OCI-LY7 (cell line): ENCODE results near the gene WDR77. TPM values are rescaled to one million over a fixed set of nuclear protein-coding genes. Genes with fewer than 3 reads are reported as not detected.

Source experiments
- BruUV-seq: library from RNA; stranded (reverse); fragments of 400-500 nt; replicated peaks from 2 replicates; lab custom pipeline; 2021; lab: Mats Ljungman, UMichigan
- CTCF ChIA-PET: fragments of 300-600 bp; sonication (Branson Sonifier 250); formaldehyde crosslinking; loops from one replicate; lab custom pipeline; 2022; ENCODE audit warnings: antibody characterized with exemption; ENCODE audit not compliant: unreplicated experiment; lab: Charles Lee
- POLR2A ChIA-PET: fragments of 300-600 bp; sonication (Branson Sonifier 250); formaldehyde crosslinking; loops from one replicate; lab custom pipeline; 2022; ENCODE audit warnings: antibody characterized with exemption; lab: Charles Lee
- DNase-seq: peaks from one replicate; pipeline ENCODE4 v3.0.0-alpha.2; 2015; ENCODE audit warnings: low spot score
- H2AFZ ChIP-seq: fragments of 200-600 bp; sonication (generic), shearing (Covaris generic); 2 replicates; pipeline ENCODE4 v1.6.1; 2014; ENCODE audit warnings: mild to moderate bottlenecking, antibody characterized with exemption, low read length, moderate library complexity
- H3K27ac ChIP-seq: fragments of 200-600 bp; sonication (generic); 2 replicates; pipeline ENCODE4 v1.5.1; 2014; ENCODE audit warnings: mixed run types, low read depth, mild to moderate bottlenecking, moderate library complexity, low read length, inconsistent platforms; ENCODE audit not compliant: poor library complexity, severe bottlenecking
- H3K36me3 ChIP-seq: fragments of 200-600 bp; sonication (generic); 2 replicates; pipeline ENCODE4 v1.6.1; 2014; ENCODE audit warnings: mild to moderate bottlenecking, antibody characterized with exemption, low read length, moderate library complexity, mixed read lengths; ENCODE audit not compliant: insufficient read depth
- H3K4me1 ChIP-seq: fragments of 200-600 bp; sonication (generic); 2 replicates; pipeline ENCODE4 v1.5.1; 2014; ENCODE audit warnings: mild to moderate bottlenecking, low read length; ENCODE audit not compliant: insufficient read depth, poor library complexity, severe bottlenecking
- H3K4me2 ChIP-seq: fragments of 200-600 bp; sonication (generic); 2 replicates; pipeline ENCODE4 v1.6.1; 2014; ENCODE audit warnings: mild to moderate bottlenecking, low read length
- H3K4me3 ChIP-seq: fragments of 200-600 bp; sonication (generic); 2 replicates; pipeline ENCODE4 v1.5.1; 2014; ENCODE audit warnings: mild to moderate bottlenecking, low read depth, low read length; ENCODE audit not compliant: poor library complexity, severe bottlenecking
- H3K79me2 ChIP-seq: fragments of 200-600 bp; sonication (generic); 2 replicates; pipeline ENCODE4 v1.6.1; 2016; ENCODE audit warnings: low read depth, mild to moderate bottlenecking, low read length, moderate library complexity, mixed read lengths; ENCODE audit not compliant: insufficient read depth
- H3K9me2 ChIP-seq: fragments of 200-600 bp; sonication (generic); 2 replicates; pipeline ENCODE4 v1.6.1; 2016; ENCODE audit warnings: mild to moderate bottlenecking, low read length, mixed read lengths; ENCODE audit not compliant: insufficient read depth
- H3K9me3 ChIP-seq: fragments of 200-600 bp; sonication (generic); 2 replicates; pipeline ENCODE4 v1.6.1; 2014; ENCODE audit warnings: mild to moderate bottlenecking, mixed run types, low read length, mixed read lengths
- H4K20me1 ChIP-seq: fragments of 200-600 bp; sonication (generic); 2 replicates; pipeline ENCODE4 v1.6.1; 2014; ENCODE audit warnings: mild to moderate bottlenecking, antibody characterized with exemption, low read length, moderate library complexity, mixed read lengths; ENCODE audit not compliant: insufficient read depth
- CTCF ChIP-seq: fragments of 200-600 bp; sonication (generic); conservative IDR thresholded peaks from 2 replicates; pipeline ENCODE4 v1.5.1; 2014; ENCODE audit warnings: mild to moderate bottlenecking, antibody characterized with exemption, low read length, moderate library complexity, mixed read lengths
- EZH2phosphoT487 ChIP-seq: fragments of 200-600 bp; sonication (generic); IDR thresholded peaks from 2 replicates; pipeline ENCODE4 v1.6.1; 2018; ENCODE audit warnings: low read depth, borderline replicate concordance, mild to moderate bottlenecking, mixed run types, antibody characterized with exemption, low read length, moderate library complexity, mixed read lengths
- intact Hi-C: fragments of 100-400 bp; cut with micrococcal nuclease; formaldehyde crosslinking; loops from one replicate; pipeline ENCODE4 v1.10.0; 2022; ENCODE audit not compliant: unreplicated experiment
- small RNA-seq: library from RNA; depleted of rRNA; stranded (forward); fragments of <200 nt; gene quantifications from one replicate; pipeline ENCODE3, GENCODE V24; 2014
- total RNA-seq, 2 experiments: library from RNA; depleted of rRNA in 1 of 2; stranded (reverse); fragments of >200 nt in 1 of 2; shearing (Covaris generic) in 1 of 2; gene quantifications; 2 replicates each; pipeline ENCODE4 v1.2.3, GENCODE V29; 2014 to 2022

Gene WDR77
- total RNA-seq, 2 experiments from 2014 or later = 66.4 to 97.3 TPM

- CTCF ChIA-PET = no interaction called here
- intact Hi-C loops = no loop called here
Measured at GRCh38 chr1:111392042-111392441, 57.0 kb downstream of the WDR77 start.

More at GRCh38 chr1:111392042-111392441, 57.0 kb downstream of the WDR77 start:
- Histone ChIP-seq H3K9me3 (no peaks in the 10 kb centered on the region), H3K36me3 (no peaks in the 10 kb centered on the region), H2AFZ (no peak overlapping the region), H3K4me1 (peaks cover 7% of the 10 kb centered on the region), H3K4me3 (no peak overlapping the region), H4K20me1 (no peaks in the 10 kb centered on the region), H3K27ac (no peak overlapping the region), H3K79me2 (no peaks in the 10 kb centered on the region), H3K4me2 (no peak overlapping the region), H3K9me2 (no peaks in the 10 kb centered on the region)
- POLR2A ChIA-PET = no interaction called here
- DNase-seq = no peak
- TF ChIP-seq EZH2phosphoT487 (no peak), CTCF (no peak)
- BruUV-seq = no TSS peak

Small RNAs within 50 kb of the gene (small RNA-seq; reads per million reads assigned to genes)
- gene RF00019 (not detected), gene RNU6-792P (not detected)

Other genes starting within 250 kb of the WDR77 start
- gene DENND2D, start 248.6 kb downstream of the WDR77 start, total RNA-seq (2014; rRNA removed; shearing (Covaris generic)) = 34.4 and 39.9 TPM in 2 replicates
- 9.8 and 13.5 TPM in 2 replicates for gene DENND2D, start 248.6 kb downstream of the WDR77 start, total RNA-seq (2022)
- gene CHI3L2, start 221.5 kb downstream of the WDR77 start, total RNA-seq (2014; rRNA removed; shearing (Covaris generic)) = 37.1 and 50.6 TPM in 2 replicates
- gene CHI3L2, start 221.5 kb downstream of the WDR77 start, total RNA-seq (2022) = 88.7 and 95.4 TPM in 2 replicates
- gene CHIA, start 158.4 kb downstream of the WDR77 start, total RNA-seq (2014; rRNA removed; shearing (Covaris generic)) = not detected in 2 replicates
- not detected in 2 replicates for gene CHIA, start 158.4 kb downstream of the WDR77 start, total RNA-seq (2022)
- 3.8 and 4.1 TPM in 2 replicates for gene OVGP1, start 21.5 kb downstream of the WDR77 start, total RNA-seq (2014; rRNA removed; shearing (Covaris generic))
- 0.93 and 2.0 TPM in 2 replicates for gene OVGP1, start 21.5 kb downstream of the WDR77 start, total RNA-seq (2022)
- gene ATP5PB, start 208 bp upstream of the WDR77 start, total RNA-seq (2014; rRNA removed; shearing (Covaris generic)) = 286 and 291 TPM in 2 replicates
- 285 and 303 TPM in 2 replicates for gene ATP5PB, start 208 bp upstream of the WDR77 start, total RNA-seq (2022)
- 0.39 and 1.3 TPM in 2 replicates for gene C1orf162, start 24.7 kb upstream of the WDR77 start, total RNA-seq (2014; rRNA removed; shearing (Covaris generic))
- 1.1 and 1.4 TPM in 2 replicates for gene C1orf162, start 24.7 kb upstream of the WDR77 start, total RNA-seq (2022)
- gene ADORA3, start 54.4 kb upstream of the WDR77 start, total RNA-seq (2014; rRNA removed; shearing (Covaris generic)) = not detected in 2 replicates
- gene ADORA3, start 54.4 kb upstream of the WDR77 start, total RNA-seq (2022) = 0.17 TPM in 1 of 2 replicates, not detected in the other
- not detected in 2 replicates for gene TMIGD3, start 54.4 kb upstream of the WDR77 start, total RNA-seq (2014; rRNA removed; shearing (Covaris generic))
- not detected in 2 replicates for gene TMIGD3, start 54.4 kb upstream of the WDR77 start, total RNA-seq (2022)
- gene RAP1A, start 170.5 kb upstream of the WDR77 start, total RNA-seq (2014; rRNA removed; shearing (Covaris generic)) = 8.5 and 10.4 TPM in 2 replicates
- 72.0 and 86.3 TPM in 2 replicates for gene RAP1A, start 170.5 kb upstream of the WDR77 start, total RNA-seq (2022)